Gastrocnemius medialis (tissue), 4 donors: Measurements from ENCODE around the gene RRP12.

ENCODE experiments used
- CTCF ChIP-seq, 5 experiments: fragments of 450-650 bp in 3 of 5; fragments of 200-600 bp in 2 of 5; sonication (generic) in 2 of 5; IDR thresholded peaks in 4 of 5; conservative IDR thresholded peaks in 1 of 5; 1 replicate in 4 of 5; 2 replicates in 1 of 5; pipeline ENCODE4 v1.5.1; 2016 to 2019; ENCODE audit warnings: antibody characterized with exemption in 5 of 5, mild to moderate bottlenecking in 3 of 5, moderate library complexity in 3 of 5
- POLR2A ChIP-seq, 2 donors: fragments of 450-650 bp; IDR thresholded peaks; one replicate each; pipeline ENCODE4 v1.6.1; 2017; ENCODE audit warnings: antibody characterized with exemption in 2 of 2, mild to moderate bottlenecking in 2 of 2, moderate library complexity in 2 of 2

DNA sequence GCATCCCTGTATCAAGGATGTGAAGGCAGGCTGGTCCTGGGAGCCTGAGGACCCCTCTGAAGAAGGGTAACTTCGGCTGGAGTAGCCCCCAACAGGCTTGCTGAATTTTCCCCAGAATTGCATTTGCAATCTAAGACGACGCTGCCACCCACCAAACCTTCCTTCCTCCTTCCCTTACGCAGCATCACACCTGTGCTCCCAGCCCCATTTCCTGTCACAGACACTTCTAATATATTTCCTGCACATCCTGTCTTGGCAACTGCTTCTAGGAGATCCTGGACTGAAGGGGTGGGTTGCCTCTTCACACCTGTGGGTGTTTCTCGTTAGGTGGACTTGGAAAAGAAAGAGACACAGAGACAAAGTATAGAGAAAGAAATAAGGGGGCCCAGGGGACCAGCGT is 15.4 kb upstream of the RRP12 start:
- no peak for TF ChIP-seq POLR2A (IDR thresholded peaks at IDR 0.05)
- TF ChIP-seq CTCF (IDR thresholded peaks at IDR 0.05 in 4 of 5, conservative IDR thresholded peaks at IDR 0.05 in 1 of 5): no peak
